Subcutaneous abdominal adipose tissue (tissue), 5 donors: Measurements from ENCODE around the gene RPL37A.

ENCODE experiments used
- H3K27ac ChIP-seq: one replicate; pipeline ENCODE4 v1.7.0; 2013; ENCODE audit warnings: low read depth, mild to moderate bottlenecking, inconsistent platforms, low read length, moderate library complexity
- H3K27me3 ChIP-seq, 5 donors: one replicate each; pipeline ENCODE4 v1.7.0; 2013; ENCODE audit warnings: low read length in 5 of 5, inconsistent platforms in 1 of 5; ENCODE audit not compliant: control insufficient read depth in 5 of 5, insufficient read depth in 4 of 5
- H3K36me3 ChIP-seq, 5 donors: one replicate each; pipeline ENCODE4 v1.7.0; 2013; ENCODE audit warnings: low read length in 5 of 5; ENCODE audit not compliant: control insufficient read depth in 5 of 5, insufficient read depth in 5 of 5
- H3K4me1 ChIP-seq, 5 donors: one replicate each; pipeline ENCODE4 v1.7.0; 2013; ENCODE audit warnings: low read length in 5 of 5, mild to moderate bottlenecking in 3 of 5, moderate library complexity in 1 of 5; ENCODE audit not compliant: control insufficient read depth in 5 of 5, insufficient read depth in 5 of 5
- H3K4me3 ChIP-seq, 5 donors: one replicate each; pipeline ENCODE4 v1.7.0; 2013; ENCODE audit warnings: low read length in 5 of 5, low read depth in 1 of 5
- H3K9ac ChIP-seq, 5 donors: one replicate each; pipeline ENCODE4 v1.7.0; 2013; ENCODE audit warnings: low read length in 5 of 5, mild to moderate bottlenecking in 4 of 5, moderate library complexity in 3 of 5
- H3K9me3 ChIP-seq, 5 donors: one replicate each; pipeline ENCODE4 v1.7.0; 2013; ENCODE audit warnings: low read length in 5 of 5; ENCODE audit not compliant: control insufficient read depth in 5 of 5
- donor health status: healthy.
- donor health status: healthy.
- donor health status: healthy.
- donor health status: healthy.
- donor health status: healthy.

Gene RPL37A

DNA sequence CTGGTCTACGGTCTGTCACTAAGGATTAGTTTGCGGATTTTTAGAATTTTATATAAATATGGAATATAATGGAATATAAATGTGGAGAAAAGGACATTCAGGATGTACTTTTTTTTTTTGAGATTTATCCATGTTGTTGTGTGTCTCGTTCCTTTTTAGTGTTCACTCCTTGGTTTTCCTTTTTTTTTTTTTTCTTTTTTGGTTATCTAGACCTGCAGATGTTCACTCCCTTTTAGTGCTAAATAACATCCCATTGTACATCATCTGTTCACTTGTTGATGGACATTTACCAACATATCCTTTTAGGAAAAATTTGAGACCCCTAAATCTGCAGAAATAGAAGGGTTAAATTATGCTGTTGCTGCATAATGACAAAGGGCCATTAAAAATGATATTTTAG is 25.5 kb upstream of the RPL37A start:
- peaks cover 21 to 65% (median 45%) of the 10 kb centered on the region in 5 donors for H3K36me3 ChIP-seq
- no peak overlapping the region for H3K9ac ChIP-seq
- H3K9me3 ChIP-seq, result no peaks in the 10 kb centered on the region
- no peak overlapping the region for H3K27ac ChIP-seq
- H3K27me3 ChIP-seq, result no peaks in the 10 kb centered on the region
- H3K4me1 ChIP-seq, result peaks cover 0 to 10% (median under 1%) of the 10 kb centered on the region in 5 donors
- H3K4me3 ChIP-seq, result no peak overlapping the region

DNA sequence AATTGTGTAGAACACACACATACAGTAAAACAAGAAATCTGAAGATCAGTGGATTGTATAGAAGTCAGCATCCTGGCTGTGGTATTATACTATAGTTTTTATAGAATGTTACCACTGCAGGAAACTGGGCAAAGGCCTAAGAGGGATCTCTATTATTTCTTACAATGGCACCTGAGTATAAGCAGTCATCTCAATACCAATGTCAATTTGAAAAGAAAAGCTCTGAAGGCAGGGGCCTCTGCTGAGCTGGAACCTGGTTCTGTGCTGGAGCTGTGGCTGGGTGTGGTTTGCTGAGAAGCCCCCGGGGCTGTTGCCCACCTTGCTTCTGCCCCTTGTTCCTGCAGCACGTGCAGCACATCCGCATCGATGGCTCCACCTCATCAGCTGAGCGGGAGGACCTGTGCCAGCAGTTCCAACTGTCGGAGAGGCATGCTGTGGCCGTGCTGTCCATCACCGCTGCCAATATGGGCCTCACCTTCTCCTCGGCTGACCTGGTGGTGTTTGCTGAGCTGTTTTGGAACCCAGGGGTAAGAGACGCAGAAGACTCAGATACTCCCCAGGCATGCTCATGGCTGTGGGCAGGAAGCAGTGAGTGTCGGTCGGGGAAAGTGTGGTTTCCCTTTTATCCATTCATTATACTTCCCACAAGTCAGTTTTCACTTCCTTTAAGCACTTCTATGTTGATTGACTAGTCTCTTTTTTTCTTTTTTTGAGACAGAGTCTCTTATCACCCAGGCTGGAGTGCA is 23.5 kb upstream of the RPL37A start:
- peak overlapping the region in 2 of 5 donors; percentile 6 to 29 for H3K4me3 ChIP-seq
- H3K4me1 ChIP-seq, result peaks cover 0 to 10% (median 1%) of the 10 kb centered on the region in 5 donors
- no peak overlapping the region for H3K9ac ChIP-seq
- H3K36me3 ChIP-seq, result peaks cover 17 to 69% (median 53%) of the 10 kb centered on the region in 5 donors
- H3K27me3 ChIP-seq, result no peaks in the 10 kb centered on the region
- H3K27ac ChIP-seq, result no peak overlapping the region
- no peaks in the 10 kb centered on the region for H3K9me3 ChIP-seq

GRCh38 chr2:216475767-216476166 is 22.9 kb upstream of the RPL37A start:
- no peaks in the 10 kb centered on the region for H3K27me3 ChIP-seq
- H3K9ac ChIP-seq, result no peak overlapping the region
- H3K36me3 ChIP-seq, result peaks cover 19 to 69% (median 57%) of the 10 kb centered on the region in 5 donors
- no peak overlapping the region for H3K4me3 ChIP-seq
- peaks cover 0 to 10% (median 1%) of the 10 kb centered on the region in 5 donors for H3K4me1 ChIP-seq
- no peak overlapping the region for H3K27ac ChIP-seq
- H3K9me3 ChIP-seq, result no peaks in the 10 kb centered on the region

GRCh38 chr2:216477283-216478035 is 21.2 kb upstream of the RPL37A start:
- Histone ChIP-seq H3K9me3 (no peaks in the 10 kb centered on the region), H3K27me3 (no peaks in the 10 kb centered on the region), H3K36me3 (peaks cover 19 to 64% (median 49%) of the 10 kb centered on the region in 5 donors), H3K4me1 (peaks cover 0 to 10% (median 1%) of the 10 kb centered on the region in 5 donors), H3K9ac (no peak overlapping the region), H3K4me3 (no peak overlapping the region), H3K27ac (no peak overlapping the region)

GRCh38 chr2:216478151-216478550 is 20.5 kb upstream of the RPL37A start:
- Histone ChIP-seq H3K27ac (no peak overlapping the region), H3K27me3 (no peaks in the 10 kb centered on the region), H3K4me3 (no peak overlapping the region), H3K9ac (no peak overlapping the region), H3K4me1 (peaks cover 0 to 10% (median 1%) of the 10 kb centered on the region in 5 donors), H3K9me3 (no peaks in the 10 kb centered on the region), H3K36me3 (peaks cover 21 to 71% (median 56%) of the 10 kb centered on the region in 5 donors)

GRCh38 chr2:216478791-216479190 is 19.9 kb upstream of the RPL37A start:
- Histone ChIP-seq H3K27me3 (no peaks in the 10 kb centered on the region), H3K9me3 (no peaks in the 10 kb centered on the region), H3K36me3 (peaks cover 19 to 73% (median 60%) of the 10 kb centered on the region in 5 donors), H3K4me1 (peaks cover 0 to 10% (median 1%) of the 10 kb centered on the region in 5 donors), H3K27ac (no peak overlapping the region), H3K9ac (no peak overlapping the region), H3K4me3 (no peak overlapping the region)

- Histone ChIP-seq H3K9me3 (no peaks in the 10 kb centered on the region), H3K4me1 (peaks cover 0 to 7% (median 1%) of the 10 kb centered on the region in 5 donors), H3K27ac (no peak overlapping the region), H3K4me3 (no peak overlapping the region), H3K9ac (no peak overlapping the region), H3K27me3 (no peaks in the 10 kb centered on the region), H3K36me3 (peaks cover 19 to 69% (median 56%) of the 10 kb centered on the region in 5 donors)
These were observed 18.4 kb upstream of the RPL37A start for GRCh38 chr2:216480221-216480620.

- Histone ChIP-seq H3K9ac (no peak overlapping the region), H3K4me3 (no peak overlapping the region), H3K36me3 (peaks cover 13 to 46% (median 37%) of the 10 kb centered on the region in 5 donors), H3K4me1 (peaks cover 0 to 17% (median 3%) of the 10 kb centered on the region in 5 donors), H3K9me3 (no peaks in the 10 kb centered on the region), H3K27me3 (no peaks in the 10 kb centered on the region), H3K27ac (no peak overlapping the region)
These were observed 16.0 kb upstream of the RPL37A start for GRCh38 chr2:216482640-216483039.

- Histone ChIP-seq H3K27ac (no peak overlapping the region), H3K27me3 (no peaks in the 10 kb centered on the region), H3K4me3 (no peak overlapping the region), H3K4me1 (peaks cover 0 to 17% (median 3%) of the 10 kb centered on the region in 5 donors), H3K9ac (no peak overlapping the region), H3K36me3 (peaks cover 5 to 24% (median 16%) of the 10 kb centered on the region in 5 donors), H3K9me3 (no peaks in the 10 kb centered on the region)
These were observed 13.4 kb upstream of the RPL37A start for GRCh38 chr2:216485237-216485636.

- no peaks in the 10 kb centered on the region for H3K9me3 ChIP-seq
- H3K4me1 ChIP-seq, result peaks cover 0 to 17% (median 3%) of the 10 kb centered on the region in 5 donors
- H3K27me3 ChIP-seq, result no peaks in the 10 kb centered on the region
- no peak overlapping the region for H3K9ac ChIP-seq
- no peak overlapping the region for H3K27ac ChIP-seq
- H3K36me3 ChIP-seq, result peaks cover 4 to 19% (median 14%) of the 10 kb centered on the region in 5 donors
- no peak overlapping the region for H3K4me3 ChIP-seq
These were observed 12.9 kb upstream of the RPL37A start for GRCh38 chr2:216485745-216486144.
